Measurements from ENCODE around the gene KCNIP4. TPM values are rescaled to one million over a fixed set of nuclear protein-coding genes. Genes with fewer than 3 reads are reported as not detected.

KCNIP4 gene
- total and polyA plus RNA-seq, 2 of the 8 experiments (the other 6 are each of a cell fraction or from before 2014, with no cell fraction given), result 0.06 TPM; not detected in 1

GRCh38 chr4:21090094-21090666 lies 858.4 kb downstream of the KCNIP4 start (continued):
- TF ChIP-seq, protein P1, sequence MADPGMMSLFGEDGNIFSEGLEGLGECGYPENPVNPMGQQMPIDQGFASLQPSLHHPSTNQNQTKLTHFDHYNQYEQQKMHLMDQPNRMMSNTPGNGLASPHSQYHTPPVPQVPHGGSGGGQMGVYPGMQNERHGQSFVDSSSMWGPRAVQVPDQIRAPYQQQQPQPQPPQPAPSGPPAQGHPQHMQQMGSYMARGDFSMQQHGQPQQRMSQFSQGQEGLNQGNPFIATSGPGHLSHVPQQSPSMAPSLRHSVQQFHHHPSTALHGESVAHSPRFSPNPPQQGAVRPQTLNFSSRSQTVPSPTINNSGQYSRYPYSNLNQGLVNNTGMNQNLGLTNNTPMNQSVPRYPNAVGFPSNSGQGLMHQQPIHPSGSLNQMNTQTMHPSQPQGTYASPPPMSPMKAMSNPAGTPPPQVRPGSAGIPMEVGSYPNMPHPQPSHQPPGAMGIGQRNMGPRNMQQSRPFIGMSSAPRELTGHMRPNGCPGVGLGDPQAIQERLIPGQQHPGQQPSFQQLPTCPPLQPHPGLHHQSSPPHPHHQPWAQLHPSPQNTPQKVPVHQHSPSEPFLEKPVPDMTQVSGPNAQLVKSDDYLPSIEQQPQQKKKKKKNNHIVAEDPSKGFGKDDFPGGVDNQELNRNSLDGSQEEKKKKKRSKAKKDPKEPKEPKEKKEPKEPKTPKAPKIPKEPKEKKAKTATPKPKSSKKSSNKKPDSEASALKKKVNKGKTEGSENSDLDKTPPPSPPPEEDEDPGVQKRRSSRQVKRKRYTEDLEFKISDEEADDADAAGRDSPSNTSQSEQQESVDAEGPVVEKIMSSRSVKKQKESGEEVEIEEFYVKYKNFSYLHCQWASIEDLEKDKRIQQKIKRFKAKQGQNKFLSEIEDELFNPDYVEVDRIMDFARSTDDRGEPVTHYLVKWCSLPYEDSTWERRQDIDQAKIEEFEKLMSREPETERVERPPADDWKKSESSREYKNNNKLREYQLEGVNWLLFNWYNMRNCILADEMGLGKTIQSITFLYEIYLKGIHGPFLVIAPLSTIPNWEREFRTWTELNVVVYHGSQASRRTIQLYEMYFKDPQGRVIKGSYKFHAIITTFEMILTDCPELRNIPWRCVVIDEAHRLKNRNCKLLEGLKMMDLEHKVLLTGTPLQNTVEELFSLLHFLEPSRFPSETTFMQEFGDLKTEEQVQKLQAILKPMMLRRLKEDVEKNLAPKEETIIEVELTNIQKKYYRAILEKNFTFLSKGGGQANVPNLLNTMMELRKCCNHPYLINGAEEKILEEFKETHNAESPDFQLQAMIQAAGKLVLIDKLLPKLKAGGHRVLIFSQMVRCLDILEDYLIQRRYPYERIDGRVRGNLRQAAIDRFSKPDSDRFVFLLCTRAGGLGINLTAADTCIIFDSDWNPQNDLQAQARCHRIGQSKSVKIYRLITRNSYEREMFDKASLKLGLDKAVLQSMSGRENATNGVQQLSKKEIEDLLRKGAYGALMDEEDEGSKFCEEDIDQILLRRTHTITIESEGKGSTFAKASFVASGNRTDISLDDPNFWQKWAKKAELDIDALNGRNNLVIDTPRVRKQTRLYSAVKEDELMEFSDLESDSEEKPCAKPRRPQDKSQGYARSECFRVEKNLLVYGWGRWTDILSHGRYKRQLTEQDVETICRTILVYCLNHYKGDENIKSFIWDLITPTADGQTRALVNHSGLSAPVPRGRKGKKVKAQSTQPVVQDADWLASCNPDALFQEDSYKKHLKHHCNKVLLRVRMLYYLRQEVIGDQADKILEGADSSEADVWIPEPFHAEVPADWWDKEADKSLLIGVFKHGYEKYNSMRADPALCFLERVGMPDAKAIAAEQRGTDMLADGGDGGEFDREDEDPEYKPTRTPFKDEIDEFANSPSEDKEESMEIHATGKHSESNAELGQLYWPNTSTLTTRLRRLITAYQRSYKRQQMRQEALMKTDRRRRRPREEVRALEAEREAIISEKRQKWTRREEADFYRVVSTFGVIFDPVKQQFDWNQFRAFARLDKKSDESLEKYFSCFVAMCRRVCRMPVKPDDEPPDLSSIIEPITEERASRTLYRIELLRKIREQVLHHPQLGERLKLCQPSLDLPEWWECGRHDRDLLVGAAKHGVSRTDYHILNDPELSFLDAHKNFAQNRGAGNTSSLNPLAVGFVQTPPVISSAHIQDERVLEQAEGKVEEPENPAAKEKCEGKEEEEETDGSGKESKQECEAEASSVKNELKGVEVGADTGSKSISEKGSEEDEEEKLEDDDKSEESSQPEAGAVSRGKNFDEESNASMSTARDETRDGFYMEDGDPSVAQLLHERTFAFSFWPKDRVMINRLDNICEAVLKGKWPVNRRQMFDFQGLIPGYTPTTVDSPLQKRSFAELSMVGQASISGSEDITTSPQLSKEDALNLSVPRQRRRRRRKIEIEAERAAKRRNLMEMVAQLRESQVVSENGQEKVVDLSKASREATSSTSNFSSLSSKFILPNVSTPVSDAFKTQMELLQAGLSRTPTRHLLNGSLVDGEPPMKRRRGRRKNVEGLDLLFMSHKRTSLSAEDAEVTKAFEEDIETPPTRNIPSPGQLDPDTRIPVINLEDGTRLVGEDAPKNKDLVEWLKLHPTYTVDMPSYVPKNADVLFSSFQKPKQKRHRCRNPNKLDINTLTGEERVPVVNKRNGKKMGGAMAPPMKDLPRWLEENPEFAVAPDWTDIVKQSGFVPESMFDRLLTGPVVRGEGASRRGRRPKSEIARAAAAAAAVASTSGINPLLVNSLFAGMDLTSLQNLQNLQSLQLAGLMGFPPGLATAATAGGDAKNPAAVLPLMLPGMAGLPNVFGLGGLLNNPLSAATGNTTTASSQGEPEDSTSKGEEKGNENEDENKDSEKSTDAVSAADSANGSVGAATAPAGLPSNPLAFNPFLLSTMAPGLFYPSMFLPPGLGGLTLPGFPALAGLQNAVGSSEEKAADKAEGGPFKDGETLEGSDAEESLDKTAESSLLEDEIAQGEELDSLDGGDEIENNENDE (IDR thresholded peaks at IDR 0.05; ENCODE audit: insufficient replicate concordance, low read length), result no peak
- no peak for TF ChIP-seq CHD1 (IDR thresholded peaks at IDR 0.05; ENCODE audit: low read depth, low read length)
- no peak for TF ChIP-seq YY1 (IDR thresholded peaks at IDR 0.05; ENCODE audit: low read depth, low read length)
- TF ChIP-seq FOSL1 (IDR thresholded peaks at IDR 0.05; ENCODE audit: insufficient read depth, low read depth, low read length), result no peak
- no peak for TF ChIP-seq JUND (IDR thresholded peaks at IDR 0.05; ENCODE audit: low read length)
- no peak for TF ChIP-seq ATF2 (IDR thresholded peaks at IDR 0.05; ENCODE audit: low read length)
- TF ChIP-seq BRCA1 (IDR thresholded peaks at IDR 0.05; ENCODE audit: low read depth, low read length), result no peak
- TF ChIP-seq RXRA (IDR thresholded peaks at IDR 0.05; ENCODE audit: insufficient read depth, low read depth, low read length), result no peak
- no peak for TF ChIP-seq CREB1 (IDR thresholded peaks at IDR 0.05)

All from H1 (cell line).